Endothelial cell of umbilical vein (primary cell): ENCODE measurements around the gene COL7A1. TPM values are rescaled to one million over a fixed set of nuclear protein-coding genes. Genes with fewer than 3 reads are reported as not detected.

ENCODE experiments used
- BruUV-seq: library from RNA; stranded (reverse); fragments of 400-500 nt; replicated peaks from 2 replicates; lab custom pipeline; 2021; lab: Mats Ljungman, UMichigan
- CTCF ChIA-PET: fragments of 300-600, 350-600 bp; sonication (Branson Sonifier 250); formaldehyde crosslinking; loops from one replicate; lab custom pipeline; 2021; ENCODE audit warnings: antibody characterized with exemption, inconsistent platforms; lab: Charles Lee
- POLR2A ChIA-PET: fragments of 300-600, 350-600 bp; sonication (Branson Sonifier 250); formaldehyde crosslinking; loops from one replicate; lab custom pipeline; 2021; ENCODE audit warnings: antibody characterized with exemption, inconsistent platforms; lab: Charles Lee
- DNase-seq: peaks from one replicate; pipeline ENCODE4 v3.0.0-alpha.2; 2011; ENCODE audit warnings: low read depth, low spot score
- FAIRE-seq: peaks from 2 replicates; lab custom pipeline; 2011; peaks lifted over from hg19 to GRCh38; lab: Jason Lieb, UNC
- H2AFZ ChIP-seq: 2 replicates; pipeline ENCODE4 v1.6.0; 2012; ENCODE audit warnings: low read depth, low read length, control low read depth, inconsistent platforms
- H3K27ac ChIP-seq: 2 replicates; pipeline ENCODE4 v1.5.1; 2011; ENCODE audit warnings: low read depth, mild to moderate bottlenecking, control low read depth, low read length, moderate library complexity; ENCODE audit not compliant: insufficient read depth
- H3K27me3 ChIP-seq, 2 experiments: 2 replicates each; pipeline versions ENCODE4 v1.6.0 to v1.6.1; 2011; ENCODE audit warnings: low read length in 2 of 2, mixed read lengths in 1 of 2; ENCODE audit not compliant: control insufficient read depth in 2 of 2, insufficient read depth in 2 of 2
- H3K36me3 ChIP-seq, 2 experiments: 2 replicates in 1 of 2; 3 replicates in 1 of 2; pipeline ENCODE4 v1.5.1; 2011; ENCODE audit warnings: low read length in 2 of 2, mild to moderate bottlenecking in 1 of 2, moderate library complexity in 1 of 2; ENCODE audit not compliant: control insufficient read depth in 2 of 2, insufficient read depth in 2 of 2; ENCODE audit errors: extremely low read depth in 1 of 2
- H3K4me1 ChIP-seq: 3 replicates; pipeline ENCODE4 v1.5.1; 2011; ENCODE audit warnings: mild to moderate bottlenecking, low read length; ENCODE audit not compliant: control insufficient read depth, insufficient read depth; ENCODE audit errors: extremely low read depth
- H3K4me2 ChIP-seq: 2 replicates; pipeline ENCODE4 v1.6.1; 2011; ENCODE audit warnings: low read length, control low read depth, mixed read lengths; ENCODE audit not compliant: insufficient read depth
- H3K4me3 ChIP-seq, 3 experiments: fragments of 200-600 bp in 1 of 3; sonication (generic), shearing (Covaris generic) in 1 of 3; replicated peaks in 1 of 3; 2 replicates each; pipeline ENCODE4 v1.5.1; 2011 to 2016; ENCODE audit warnings: control low read depth in 3 of 3, low read length in 3 of 3, mild to moderate bottlenecking in 2 of 3, inconsistent platforms in 1 of 3, low read depth in 1 of 3, moderate library complexity in 1 of 3; ENCODE audit not compliant: insufficient read depth in 1 of 3
- H3K79me2 ChIP-seq: 2 replicates; pipeline ENCODE4 v1.6.0; 2012; ENCODE audit warnings: low read length, inconsistent platforms; ENCODE audit not compliant: control insufficient read depth, insufficient read depth
- H3K9ac ChIP-seq: replicated peaks from 2 replicates; pipeline ENCODE3; 2011; ENCODE audit warnings: low read length, control low read depth; ENCODE audit not compliant: insufficient read depth; ENCODE audit errors: extremely low read depth
- H3K9me1 ChIP-seq: replicated peaks from 3 replicates; pipeline ENCODE4 v1.6.0; 2011; ENCODE audit warnings: mild to moderate bottlenecking, low read length; ENCODE audit not compliant: control insufficient read depth, insufficient read depth; ENCODE audit errors: extremely low read depth
- H3K9me3 ChIP-seq: replicated peaks from 2 replicates; pipeline ENCODE4 v1.5.1; 2012; ENCODE audit warnings: low read length, inconsistent platforms; ENCODE audit not compliant: control insufficient read depth, insufficient read depth
- H4K20me1 ChIP-seq: replicated peaks from 2 replicates; pipeline ENCODE3; 2011; ENCODE audit warnings: mild to moderate bottlenecking, low read length; ENCODE audit not compliant: control insufficient read depth, insufficient read depth; ENCODE audit errors: extremely low read depth
- EZH2 ChIP-seq: IDR thresholded peaks from 2 replicates; pipeline ENCODE4 v1.6.1; 2012; ENCODE audit warnings: borderline replicate concordance, low read depth, mild to moderate bottlenecking, moderate library complexity, low read length, inconsistent platforms; ENCODE audit not compliant: severe bottlenecking
- FOS ChIP-seq: IDR thresholded peaks from 2 replicates; pipeline ENCODE4 v1.6.1; 2011; ENCODE audit warnings: mild to moderate bottlenecking, low read length, moderate library complexity, borderline replicate concordance; ENCODE audit not compliant: insufficient read depth
- GATA2 ChIP-seq: IDR thresholded peaks from 2 replicates; pipeline ENCODE4 v1.7.0; 2011; ENCODE audit warnings: low read depth, mild to moderate bottlenecking, moderate library complexity, mixed read lengths, low read length; ENCODE audit not compliant: insufficient read length, insufficient read depth
- JUN ChIP-seq: IDR thresholded peaks from 2 replicates; pipeline ENCODE4 v1.6.1; 2011; ENCODE audit warnings: borderline replicate concordance, low read depth; ENCODE audit not compliant: insufficient read length, insufficient read depth
- MYC ChIP-seq: IDR thresholded peaks from one replicate; pipeline ENCODE4 v1.6.1; 2011; ENCODE audit warnings: mild to moderate bottlenecking, low read depth, low read length
- POLR2A ChIP-seq: IDR thresholded peaks from 2 replicates; pipeline ENCODE4 v1.6.1; 2012; ENCODE audit warnings: low read depth, mild to moderate bottlenecking, control low read depth, low read length
- POLR2AphosphoS5 ChIP-seq: IDR thresholded peaks from 2 replicates; pipeline ENCODE4 v1.6.1; 2012; ENCODE audit warnings: low read depth, mild to moderate bottlenecking, control low read depth, low read length, moderate library complexity; ENCODE audit not compliant: insufficient read depth
- dilution Hi-C: fragments of 300-500 bp; cut with MboI; formaldehyde crosslinking; loops from one replicate; pipeline ENCODE4 v1.15.0; 2019; ENCODE audit warnings: low sequenced_read_pairs; ENCODE audit not compliant: extremely low pct_ligation_motif_present
- intact Hi-C: fragments of 100-400 bp; cut with micrococcal nuclease; formaldehyde crosslinking; loops from one replicate; pipeline ENCODE4 v1.10.0; 2022
- polyA plus RNA-seq, 4 experiments: library from polyadenylated mRNA; depleted of rRNA in 3 of 4; stranded (reverse) in 3 of 4; unstranded in 1 of 4; fragments of >200 nt; gene quantifications; 2 replicates each; pipeline versions ENCODE4 v1.2.1 to v1.2.3, GENCODE V29; 2011 to 2012; ENCODE audit warnings: missing spikeins in 1 of 4
- total RNA-seq: library from RNA; stranded (reverse); gene quantifications from 2 replicates; pipeline ENCODE4 v1.2.3, GENCODE V29; 2021
- TF ChIP-seq, protein P1 (sequence below): IDR thresholded peaks from 2 replicates; pipeline ENCODE4 v1.6.1; 2011; ENCODE audit not compliant: insufficient read depth, insufficient read length
- TF ChIP-seq, protein P2 (sequence below), 2 donors: IDR thresholded peaks; 1 replicate in 1 of 2; 2 replicates in 1 of 2; pipeline ENCODE4 v1.5.1; 2011; ENCODE audit warnings: low read length in 2 of 2, mild to moderate bottlenecking in 2 of 2, moderate library complexity in 2 of 2, control low read depth in 1 of 2, inconsistent platforms in 1 of 2, low read depth in 1 of 2; ENCODE audit not compliant: insufficient read depth in 1 of 2; ENCODE audit errors: extremely low read depth in 1 of 2

COL7A1 gene
- total and polyA plus RNA-seq, 2 donors (not counting 3 experiments of a cell fraction or from before 2014, with no cell fraction given): 0.55 to 1.9 TPM

DNA sequence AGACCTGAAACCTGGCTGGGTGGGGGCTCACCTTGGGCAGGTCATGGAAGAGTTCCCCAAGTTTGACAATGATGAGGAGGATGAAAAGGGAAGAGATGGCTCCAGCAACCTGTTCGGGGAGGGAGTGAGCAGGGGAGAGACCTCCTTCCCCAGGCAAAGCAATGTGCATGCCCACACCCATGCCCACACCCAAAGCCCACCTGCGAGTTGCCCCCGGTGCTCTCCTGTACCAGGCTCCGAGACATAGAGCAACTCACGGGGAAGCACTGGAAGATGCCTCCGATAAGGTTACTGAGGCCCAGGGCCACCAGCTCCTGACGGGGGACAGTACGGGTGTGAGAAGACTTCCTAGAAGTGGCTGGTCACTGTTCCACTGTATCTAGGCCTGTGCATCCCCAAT, 35.3 kb upstream of the COL7A1 start:
- peaks cover 3% of the 10 kb centered on the region for H3K4me1 ChIP-seq
- no peak overlapping the region for H3K4me2 ChIP-seq
- H4K20me1 ChIP-seq: no peaks in the 10 kb centered on the region
- no peak for DNase-seq
- intact Hi-C loops (no loop called here), dilution Hi-C loops (no loop called here)
- no peaks in the 10 kb centered on the region for H3K27me3 ChIP-seq
- no TSS peak for BruUV-seq
- FAIRE-seq: no peak
- no peak overlapping the region for H2AFZ ChIP-seq
- no peak overlapping the region for H3K4me3 ChIP-seq
- no peak overlapping the region for H3K9ac ChIP-seq
- H3K9me1 ChIP-seq: no peaks in the 10 kb centered on the region
- no peak overlapping the region for H3K27ac ChIP-seq
- H3K9me3 ChIP-seq: no peaks in the 10 kb centered on the region
- ChIA-PET POLR2A (no interaction called here), CTCF (no interaction called here)
- no peaks in the 10 kb centered on the region for H3K79me2 ChIP-seq
- H3K36me3 ChIP-seq: peaks cover 0 to 41% of the 10 kb centered on the region in 2 experiments
- TF ChIP-seq FOS (no peak), POLR2AphosphoS5 (no peak), GATA2 (no peak), EZH2 (no peak), JUN (no peak), MYC (no peak), POLR2A (no peak)
- TF ChIP-seq, protein P1, sequence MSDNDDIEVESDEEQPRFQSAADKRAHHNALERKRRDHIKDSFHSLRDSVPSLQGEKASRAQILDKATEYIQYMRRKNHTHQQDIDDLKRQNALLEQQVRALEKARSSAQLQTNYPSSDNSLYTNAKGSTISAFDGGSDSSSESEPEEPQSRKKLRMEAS: no peak
- TF ChIP-seq, protein P2, sequence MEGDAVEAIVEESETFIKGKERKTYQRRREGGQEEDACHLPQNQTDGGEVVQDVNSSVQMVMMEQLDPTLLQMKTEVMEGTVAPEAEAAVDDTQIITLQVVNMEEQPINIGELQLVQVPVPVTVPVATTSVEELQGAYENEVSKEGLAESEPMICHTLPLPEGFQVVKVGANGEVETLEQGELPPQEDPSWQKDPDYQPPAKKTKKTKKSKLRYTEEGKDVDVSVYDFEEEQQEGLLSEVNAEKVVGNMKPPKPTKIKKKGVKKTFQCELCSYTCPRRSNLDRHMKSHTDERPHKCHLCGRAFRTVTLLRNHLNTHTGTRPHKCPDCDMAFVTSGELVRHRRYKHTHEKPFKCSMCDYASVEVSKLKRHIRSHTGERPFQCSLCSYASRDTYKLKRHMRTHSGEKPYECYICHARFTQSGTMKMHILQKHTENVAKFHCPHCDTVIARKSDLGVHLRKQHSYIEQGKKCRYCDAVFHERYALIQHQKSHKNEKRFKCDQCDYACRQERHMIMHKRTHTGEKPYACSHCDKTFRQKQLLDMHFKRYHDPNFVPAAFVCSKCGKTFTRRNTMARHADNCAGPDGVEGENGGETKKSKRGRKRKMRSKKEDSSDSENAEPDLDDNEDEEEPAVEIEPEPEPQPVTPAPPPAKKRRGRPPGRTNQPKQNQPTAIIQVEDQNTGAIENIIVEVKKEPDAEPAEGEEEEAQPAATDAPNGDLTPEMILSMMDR (IDR thresholded peaks at IDR 0.05; ENCODE audit: extremely low read depth in 1 of 2, insufficient read depth in 1 of 2, low read depth in 1 of 2, low read length in 2 of 2): no peak
